Endometrial microvascular endothelial cells (primary cell): ENCODE measurements around the gene IDUA. TPM values are rescaled to one million over a fixed set of nuclear protein-coding genes. Genes with fewer than 3 reads are reported as not detected.
"Not testable (repeated sequence)": the region's sequence is repeated elsewhere in the genome, so short reads cannot be mapped to it uniquely, and the experiment has no call there.

Experiments
- in situ Hi-C: cut with HindIII; loops from 2 replicates; pipeline ENCODE4 v1.10.0; 2017; ENCODE audit warnings: low sequenced_read_pairs, low pct_unique_long_range_greater_than_20kb; ENCODE audit errors: inconsistent ontology term
- total RNA-seq: library from RNA; depleted of rRNA; stranded (reverse); fragments of >200 nt; gene quantifications from one replicate; pipeline ENCODE4 v1.2.3, GENCODE V29; 2015; ENCODE audit errors: inconsistent ontology term

IDUA gene
- total RNA-seq, 1 donor from 2014 or later = 3.0 TPM

GRCh38 chr4:1035510-1035909, 48.7 kb downstream of the IDUA start:
- in situ Hi-C loops = no loop called here

- in situ Hi-C loops = no loop called here
These were observed 49.3 kb downstream of the IDUA start for GRCh38 chr4:1036095-1036494.

- in situ Hi-C loops = no loop called here
These were observed 50.3 kb downstream of the IDUA start for GRCh38 chr4:1036976-1037810.

- in situ Hi-C loops = no loop called here
These were observed 52.2 kb downstream of the IDUA start for GRCh38 chr4:1038948-1039492.

- in situ Hi-C loops = no loop called here
These were observed 52.9 kb downstream of the IDUA start for GRCh38 chr4:1039493-1040343.

GRCh38 chr4:1040344-1041146, 53.7 kb downstream of the IDUA start:
- in situ Hi-C loops = no loop called here

GRCh38 chr4:1041147-1041935, 54.5 kb downstream of the IDUA start:
- in situ Hi-C loops = no loop called here

GRCh38 chr4:1041936-1042330, 55.1 kb downstream of the IDUA start:
- in situ Hi-C loops = no loop called here

- in situ Hi-C loops = no loop called here
These were observed 55.7 kb downstream of the IDUA start for GRCh38 chr4:1042352-1043055.

- in situ Hi-C loops = no loop called here
These were observed 56.3 kb downstream of the IDUA start for GRCh38 chr4:1043162-1043561.

- in situ Hi-C loops = no loop called here
These were observed 57.0 kb downstream of the IDUA start for GRCh38 chr4:1043651-1044468.

- in situ Hi-C loops = no loop called here
These were observed 57.8 kb downstream of the IDUA start for GRCh38 chr4:1044469-1045192.

GRCh38 chr4:1045193-1045594, 58.4 kb downstream of the IDUA start:
- in situ Hi-C loops = no loop called here

GRCh38 chr4:1045595-1046201, 58.9 kb downstream of the IDUA start:
- in situ Hi-C loops = no loop called here

- in situ Hi-C loops = not testable (repeated sequence)
These were observed 59.8 kb downstream of the IDUA start for GRCh38 chr4:1046581-1047011.
